Body of pancreas (tissue), 4 donors: Measurements from ENCODE around the gene KPNA6.
"Not testable (repeated sequence)": the region's sequence is repeated elsewhere in the genome, so short reads cannot be mapped to it uniquely, and the experiment has no call there.

Experiments used
- POLR2A ChIP-seq, 3 donors: fragments of 450-650 bp; IDR thresholded peaks; one replicate each; pipeline ENCODE4 v1.6.1; 2016; ENCODE audit warnings: antibody characterized with exemption in 3 of 3, mild to moderate bottlenecking in 2 of 3
- TF ChIP-seq, protein P1 (sequence below), 7 experiments: fragments of 450-650 bp in 4 of 7; fragments of 200-600 bp in 3 of 7; sonication (generic) in 3 of 7; IDR thresholded peaks; one replicate each; pipeline ENCODE4 v1.5.1; 2016 to 2019; ENCODE audit warnings: antibody characterized with exemption in 7 of 7

DNA sequence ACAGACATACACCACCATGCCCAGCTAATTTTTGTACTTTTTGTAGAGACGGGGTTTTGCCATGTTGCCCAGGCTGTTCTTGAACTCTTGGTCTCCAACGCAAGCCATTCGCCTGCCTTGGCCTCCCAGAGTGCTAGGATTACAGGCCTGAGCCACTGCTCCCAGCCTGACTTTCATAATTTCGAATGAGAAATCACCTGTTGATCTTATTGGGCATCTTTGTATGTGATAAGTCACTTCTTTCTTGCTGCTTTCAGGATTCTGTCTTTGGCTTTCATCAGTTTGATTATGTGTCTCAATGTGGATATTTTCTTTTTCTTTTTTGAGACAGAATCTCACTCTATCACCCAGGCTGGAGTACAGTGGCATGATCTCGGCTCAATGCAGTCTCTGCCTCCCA lies 39.9 kb downstream of the KPNA6 start:
- TF ChIP-seq POLR2A (IDR thresholded peaks at IDR 0.05): not testable (repeated sequence)
- TF ChIP-seq, protein P1, sequence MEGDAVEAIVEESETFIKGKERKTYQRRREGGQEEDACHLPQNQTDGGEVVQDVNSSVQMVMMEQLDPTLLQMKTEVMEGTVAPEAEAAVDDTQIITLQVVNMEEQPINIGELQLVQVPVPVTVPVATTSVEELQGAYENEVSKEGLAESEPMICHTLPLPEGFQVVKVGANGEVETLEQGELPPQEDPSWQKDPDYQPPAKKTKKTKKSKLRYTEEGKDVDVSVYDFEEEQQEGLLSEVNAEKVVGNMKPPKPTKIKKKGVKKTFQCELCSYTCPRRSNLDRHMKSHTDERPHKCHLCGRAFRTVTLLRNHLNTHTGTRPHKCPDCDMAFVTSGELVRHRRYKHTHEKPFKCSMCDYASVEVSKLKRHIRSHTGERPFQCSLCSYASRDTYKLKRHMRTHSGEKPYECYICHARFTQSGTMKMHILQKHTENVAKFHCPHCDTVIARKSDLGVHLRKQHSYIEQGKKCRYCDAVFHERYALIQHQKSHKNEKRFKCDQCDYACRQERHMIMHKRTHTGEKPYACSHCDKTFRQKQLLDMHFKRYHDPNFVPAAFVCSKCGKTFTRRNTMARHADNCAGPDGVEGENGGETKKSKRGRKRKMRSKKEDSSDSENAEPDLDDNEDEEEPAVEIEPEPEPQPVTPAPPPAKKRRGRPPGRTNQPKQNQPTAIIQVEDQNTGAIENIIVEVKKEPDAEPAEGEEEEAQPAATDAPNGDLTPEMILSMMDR (IDR thresholded peaks at IDR 0.05): not testable (repeated sequence)
